ENCODE results near the gene NLRP3. TPM values are rescaled to one million over a fixed set of nuclear protein-coding genes. Genes with fewer than 3 reads are reported as not detected.
"Not testable (repeated sequence)": the region's sequence is repeated elsewhere in the genome, so short reads cannot be mapped to it uniquely, and the experiment has no call there.

The NLRP3 gene
- 0.30 TPM in 1 of 2 replicates, not detected in the other for total RNA-seq (2021)
- Bru-seq, nascent RNA: percentile 20 among the genes with signal in this experiment
- BruChase-seq, experiment 1, labeled RNA remaining after a 2-hour chase: percentile 23 among the genes with signal in this experiment
- percentile 18 among the genes with signal in this experiment for BruChase-seq, experiment 2, labeled RNA remaining after a 6-hour chase
- long read RNA-seq: 0 reads

DNA sequence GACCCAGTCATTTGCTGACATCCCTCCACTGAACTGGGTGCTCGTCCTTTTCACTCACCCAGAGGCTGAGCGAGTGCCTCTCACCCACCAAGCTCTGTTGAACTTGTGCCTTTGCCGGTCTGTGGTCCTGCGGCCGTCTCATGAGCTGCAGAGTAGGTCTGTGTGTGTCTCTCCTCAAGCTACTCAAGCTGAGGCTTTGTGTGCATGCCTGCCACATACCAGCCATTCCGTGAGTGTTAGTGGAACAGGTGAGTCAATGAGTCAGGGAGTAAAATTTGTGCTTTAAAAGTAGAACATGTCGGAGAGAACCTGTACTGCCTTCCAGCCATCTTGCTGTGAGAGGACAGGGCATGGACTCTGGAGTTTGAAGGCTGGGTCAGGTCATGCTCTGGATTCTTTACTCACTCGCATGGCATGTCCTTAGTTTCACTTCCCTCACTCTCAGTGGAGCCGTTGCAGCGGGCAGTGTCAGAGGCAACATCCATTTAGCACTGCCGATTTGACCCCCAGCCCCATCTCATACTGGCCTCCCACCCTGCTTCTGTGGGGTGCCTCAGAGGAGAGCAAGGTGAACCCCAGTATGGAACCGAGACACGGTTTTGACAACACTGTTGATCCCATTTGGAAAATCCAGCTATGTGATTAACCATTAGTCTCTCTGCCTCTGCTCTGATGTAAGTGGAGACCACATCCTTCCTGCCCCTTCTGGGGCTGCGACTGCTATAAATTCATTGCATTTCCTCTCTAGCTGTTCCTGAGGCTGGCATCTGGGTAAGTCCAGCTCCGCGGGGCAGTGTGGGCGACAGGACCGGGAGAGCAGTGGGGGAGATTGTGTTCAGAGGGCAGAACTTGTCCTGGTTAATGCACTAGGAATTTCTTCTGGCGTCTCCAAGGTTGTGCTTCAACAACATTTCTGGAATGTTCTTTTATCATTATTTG, at the start of gene NLRP3:
TSS of gene NLRP3 (plus strand) at position 751 of the 939 bp plus-strand sequence. CDS start 2,628 bp downstream, outside the sequence.
- Histone ChIP-seq H3K9me2 (ENCODE audit: insufficient read depth) (no peaks in the 10 kb centered on the region), H3K4me2 (0 out of 2 replicates have a peak within 1 kb of the TSS, but pooled peaks have one; percentile 19), H3K27me3 (ENCODE audit: insufficient read depth, low read depth) (peaks cover 27% of the 10 kb centered on the region), H3F3A (ENCODE audit: insufficient read depth, low read depth) (no peaks in the 10 kb centered on the region), H3K36me3 (ENCODE audit: low read depth) (no peaks in the 10 kb centered on the region), H2AFZ (no peak within 1 kb of the TSS), H3K79me2 (ENCODE audit: low read depth) (no peaks in the 10 kb centered on the region), H3K4me1 (replicated peaks; ENCODE audit: insufficient read depth) (no peaks in the 10 kb centered on the region), H3K4me3 (no peak within 1 kb of the TSS), H3K27ac (no peak within 1 kb of the TSS), H3K9me3 (ENCODE audit: insufficient read depth, low read depth) (no peaks in the 10 kb centered on the region), H4K20me1 (ENCODE audit: insufficient read depth) (no peaks in the 10 kb centered on the region)
- TF ChIP-seq, protein P1, sequence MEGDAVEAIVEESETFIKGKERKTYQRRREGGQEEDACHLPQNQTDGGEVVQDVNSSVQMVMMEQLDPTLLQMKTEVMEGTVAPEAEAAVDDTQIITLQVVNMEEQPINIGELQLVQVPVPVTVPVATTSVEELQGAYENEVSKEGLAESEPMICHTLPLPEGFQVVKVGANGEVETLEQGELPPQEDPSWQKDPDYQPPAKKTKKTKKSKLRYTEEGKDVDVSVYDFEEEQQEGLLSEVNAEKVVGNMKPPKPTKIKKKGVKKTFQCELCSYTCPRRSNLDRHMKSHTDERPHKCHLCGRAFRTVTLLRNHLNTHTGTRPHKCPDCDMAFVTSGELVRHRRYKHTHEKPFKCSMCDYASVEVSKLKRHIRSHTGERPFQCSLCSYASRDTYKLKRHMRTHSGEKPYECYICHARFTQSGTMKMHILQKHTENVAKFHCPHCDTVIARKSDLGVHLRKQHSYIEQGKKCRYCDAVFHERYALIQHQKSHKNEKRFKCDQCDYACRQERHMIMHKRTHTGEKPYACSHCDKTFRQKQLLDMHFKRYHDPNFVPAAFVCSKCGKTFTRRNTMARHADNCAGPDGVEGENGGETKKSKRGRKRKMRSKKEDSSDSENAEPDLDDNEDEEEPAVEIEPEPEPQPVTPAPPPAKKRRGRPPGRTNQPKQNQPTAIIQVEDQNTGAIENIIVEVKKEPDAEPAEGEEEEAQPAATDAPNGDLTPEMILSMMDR (conservative IDR thresholded peaks at IDR 0.05): no peak
- no peak for TF ChIP-seq EZH2 (IDR thresholded peaks at IDR 0.05; ENCODE audit: low read depth)
- POLR2A ChIA-PET (ENCODE audit: unreplicated experiment): no interaction called here
- intact Hi-C loops (cut with micrococcal nuclease; ENCODE audit: unreplicated experiment): no loop called here
- CTCF ChIA-PET: no interaction called here
- no TSS peak for BruUV-seq (replicated peaks)
- peak; percentile 35 to 44 for DNase-seq

GRCh38 chr1:247366345-247366744, 49.6 kb upstream of the NLRP3 start:
- intact Hi-C loops (cut with micrococcal nuclease; ENCODE audit: unreplicated experiment); POLR2A ChIA-PET (ENCODE audit: unreplicated experiment); H3K4me2 ChIP-seq; H3K4me1 ChIP-seq (replicated peaks; ENCODE audit: insufficient read depth); H2AFZ ChIP-seq; H3F3A ChIP-seq (ENCODE audit: insufficient read depth, low read depth); H3K79me2 ChIP-seq (ENCODE audit: low read depth); H3K9me3 ChIP-seq (ENCODE audit: insufficient read depth, low read depth); H3K9me2 ChIP-seq (ENCODE audit: insufficient read depth); BruUV-seq (replicated peaks); H3K36me3 ChIP-seq (ENCODE audit: low read depth); H3K27me3 ChIP-seq (ENCODE audit: insufficient read depth, low read depth); H4K20me1 ChIP-seq (ENCODE audit: insufficient read depth); CTCF ChIA-PET; DNase-seq; H3K4me3 ChIP-seq; H3K27ac ChIP-seq: not testable (repeated sequence)

DNA sequence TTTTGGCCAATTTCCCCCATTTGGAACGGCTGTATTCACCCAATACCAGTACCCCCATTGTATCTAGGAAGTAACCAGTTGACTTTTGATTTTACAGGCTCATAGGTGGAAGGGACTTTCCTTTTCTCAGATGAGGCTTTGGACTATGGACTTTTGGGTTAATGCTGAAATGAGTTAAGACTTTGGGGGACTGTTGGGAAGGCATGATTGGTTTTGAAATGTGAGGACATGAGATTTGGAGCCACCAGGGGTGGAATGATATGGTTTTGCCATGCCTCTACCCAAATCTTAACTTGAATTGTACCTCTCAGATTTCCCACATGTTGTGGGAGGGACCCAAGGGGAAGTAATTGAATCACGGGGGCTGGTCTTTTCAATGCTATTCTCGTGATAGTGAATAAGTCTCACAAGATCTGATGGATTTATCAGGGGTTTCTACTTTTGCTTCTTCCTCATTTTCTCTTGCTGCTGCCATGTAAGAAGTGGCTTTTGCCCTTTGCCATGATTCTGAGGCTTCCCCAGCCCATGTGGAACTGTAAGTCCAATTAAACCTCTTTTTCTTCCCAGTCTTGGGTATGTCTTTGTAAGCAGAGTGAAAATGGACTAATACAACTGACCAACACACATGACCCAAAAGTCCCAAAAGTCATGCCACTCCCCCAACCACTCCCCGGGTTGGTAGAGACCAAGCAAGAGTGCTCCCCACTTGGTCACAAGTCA, 48.9 kb upstream of the NLRP3 start:
- Histone ChIP-seq H3K79me2 (ENCODE audit: low read depth) (no peaks in the 10 kb centered on the region), H3K27me3 (ENCODE audit: insufficient read depth, low read depth) (no peaks in the 10 kb centered on the region), H3F3A (ENCODE audit: insufficient read depth, low read depth) (no peaks in the 10 kb centered on the region), H3K4me2 (no peak overlapping the region), H3K27ac (no peak overlapping the region), H3K4me1 (replicated peaks; ENCODE audit: insufficient read depth) (no peaks in the 10 kb centered on the region), H3K36me3 (ENCODE audit: low read depth) (no peaks in the 10 kb centered on the region), H4K20me1 (ENCODE audit: insufficient read depth) (no peaks in the 10 kb centered on the region), H3K9me2 (ENCODE audit: insufficient read depth) (no peaks in the 10 kb centered on the region), H3K4me3 (no peak overlapping the region), H2AFZ (no peak overlapping the region), H3K9me3 (ENCODE audit: insufficient read depth, low read depth) (no peaks in the 10 kb centered on the region)
- CTCF ChIA-PET: no interaction called here
- DNase-seq: no peak
- intact Hi-C loops (cut with micrococcal nuclease; ENCODE audit: unreplicated experiment): no loop called here
- POLR2A ChIA-PET (ENCODE audit: unreplicated experiment): no interaction called here
- BruUV-seq (replicated peaks): no TSS peak
- TF ChIP-seq, protein P1 (conservative IDR thresholded peaks at IDR 0.05): no peak
- TF ChIP-seq EZH2 (IDR thresholded peaks at IDR 0.05; ENCODE audit: low read depth): no peak
